ENCODE results near the gene FRMPD2.
"Not testable (repeated sequence)": the region's sequence is repeated elsewhere in the genome, so short reads cannot be mapped to it uniquely, and the experiment has no call there.

The FRMPD2 gene

DNA sequence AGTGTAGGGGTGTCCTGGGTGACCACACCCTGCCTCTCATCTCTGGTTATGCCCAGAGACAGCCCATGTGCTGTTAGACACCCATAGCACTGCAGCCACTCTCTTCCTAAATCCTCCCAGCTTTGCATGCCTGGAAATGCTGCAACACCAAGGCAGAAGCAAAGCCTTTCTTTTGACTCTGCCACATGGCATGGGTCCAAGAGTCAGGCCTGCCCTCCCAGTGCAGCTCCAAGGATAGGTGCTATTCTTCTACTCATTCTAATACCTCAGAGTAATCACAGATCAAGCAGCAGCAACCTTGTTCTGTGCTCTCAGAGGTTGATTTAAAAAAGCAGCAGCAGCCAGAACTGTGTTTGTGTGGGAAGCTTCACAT is 23.4 kb downstream of the FRMPD2 start:
- DNase-seq (ENCODE audit: low read depth), result no peak

DNA sequence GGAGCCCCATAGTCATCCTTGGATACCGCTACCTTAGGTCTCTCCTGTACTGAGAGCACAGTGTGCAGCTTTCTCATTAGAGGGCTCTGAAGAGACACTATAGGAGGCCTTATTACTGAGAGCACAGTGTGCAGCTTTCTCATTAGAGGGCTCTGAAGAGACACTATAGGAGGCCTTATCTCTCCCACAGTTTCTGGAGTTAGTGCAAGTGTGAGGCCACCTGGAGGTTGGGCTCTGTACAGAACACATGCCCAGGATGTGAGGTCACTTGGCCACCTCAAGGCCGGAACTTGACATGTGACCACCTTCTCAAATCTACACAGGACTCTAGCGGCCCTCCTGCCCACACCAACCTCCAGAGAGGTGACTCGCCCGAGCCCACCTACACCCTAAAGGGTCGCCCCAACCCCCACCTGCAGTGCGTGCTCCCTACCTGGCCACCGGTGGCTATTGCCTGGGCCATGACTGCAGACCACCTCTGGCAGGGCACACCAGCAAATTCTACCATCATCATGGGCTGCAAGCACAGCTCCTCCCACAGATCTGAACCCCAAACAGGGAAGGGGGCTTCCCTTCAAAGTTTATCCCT is 24.6 kb downstream of the FRMPD2 start:
- DNase-seq (ENCODE audit: low read depth), result no peak

- no peak for DNase-seq (ENCODE audit: low read depth)
Measured at GRCh38 chr10:48249004-48249762, 25.3 kb downstream of the FRMPD2 start.

DNA sequence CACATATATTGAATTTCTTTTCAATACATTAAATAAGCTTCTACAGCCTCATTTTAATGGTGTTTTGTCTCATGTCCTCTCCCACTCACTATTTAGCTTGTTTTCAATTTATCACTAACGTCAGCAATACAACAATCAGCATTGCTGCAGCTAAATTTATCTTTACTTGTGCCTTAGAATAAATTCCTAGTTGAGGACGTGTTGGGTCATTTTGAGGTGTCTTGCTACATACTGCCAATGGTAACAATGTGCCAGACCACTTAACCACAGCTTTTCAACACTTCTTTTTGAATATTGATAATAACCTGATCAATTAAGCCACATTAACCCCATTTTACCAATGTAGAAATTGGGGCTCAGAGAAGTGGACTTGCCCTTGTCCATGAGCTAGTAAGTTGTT is 26.0 kb downstream of the FRMPD2 start:
- DNase-seq (ENCODE audit: low read depth), result no peak

DNA sequence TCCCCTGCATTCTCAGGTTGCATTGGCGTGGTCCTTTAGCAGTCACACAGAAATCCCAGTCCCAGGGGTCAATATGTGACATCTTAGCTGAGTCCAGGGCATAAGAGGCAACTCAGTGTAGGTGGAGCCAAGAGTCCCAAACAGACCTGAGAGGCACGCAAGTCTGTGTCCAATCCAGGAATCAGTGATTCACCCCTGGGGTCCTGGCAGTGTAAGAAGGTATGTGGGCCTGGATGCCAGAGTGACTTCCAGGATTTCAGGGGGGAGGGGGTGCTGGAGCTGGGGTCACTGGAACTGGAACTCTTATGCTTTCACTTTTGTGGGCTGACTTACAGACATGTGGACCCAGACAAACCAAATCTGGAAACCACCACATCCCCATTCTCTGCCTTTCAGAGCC is 26.8 kb downstream of the FRMPD2 start:
- no peak for DNase-seq (ENCODE audit: low read depth)

GRCh38 chr10:48246501-48246900 is 28.0 kb downstream of the FRMPD2 start:
- no peak for DNase-seq (ENCODE audit: low read depth)

- no peak for DNase-seq (ENCODE audit: low read depth)
Measured at GRCh38 chr10:48245977-48246376, 28.5 kb downstream of the FRMPD2 start.

DNA sequence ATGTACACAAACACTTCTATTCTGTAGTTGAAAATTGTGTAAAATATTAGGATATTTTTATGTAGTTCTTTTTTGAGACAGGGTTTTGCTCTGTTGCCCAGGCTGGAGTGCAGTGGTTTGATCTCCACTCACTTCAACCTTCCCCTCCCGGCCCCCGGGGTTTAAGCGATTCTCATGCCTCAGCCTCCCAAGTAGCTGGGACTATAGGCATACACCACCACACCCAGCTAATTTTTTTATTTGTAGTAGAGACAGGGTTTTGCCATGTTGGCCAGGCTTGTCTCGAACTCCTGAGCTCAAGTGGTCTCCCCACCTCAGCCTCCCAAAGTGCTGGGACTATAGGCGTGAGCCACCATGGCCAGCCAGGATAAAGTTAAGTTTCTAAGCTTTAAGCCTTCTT is 30.6 kb downstream of the FRMPD2 start:
- DNase-seq (ENCODE audit: low read depth), result not testable (repeated sequence)

- DNase-seq (ENCODE audit: low read depth), result no peak
Measured at GRCh38 chr10:48243487-48243886, 31.0 kb downstream of the FRMPD2 start.

GRCh38 chr10:48242171-48242904 is 32.2 kb downstream of the FRMPD2 start:
- no peak for DNase-seq (ENCODE audit: low read depth)

GRCh38 chr10:48241332-48241731 is 33.2 kb downstream of the FRMPD2 start:
- DNase-seq (ENCODE audit: low read depth), result no peak

DNA sequence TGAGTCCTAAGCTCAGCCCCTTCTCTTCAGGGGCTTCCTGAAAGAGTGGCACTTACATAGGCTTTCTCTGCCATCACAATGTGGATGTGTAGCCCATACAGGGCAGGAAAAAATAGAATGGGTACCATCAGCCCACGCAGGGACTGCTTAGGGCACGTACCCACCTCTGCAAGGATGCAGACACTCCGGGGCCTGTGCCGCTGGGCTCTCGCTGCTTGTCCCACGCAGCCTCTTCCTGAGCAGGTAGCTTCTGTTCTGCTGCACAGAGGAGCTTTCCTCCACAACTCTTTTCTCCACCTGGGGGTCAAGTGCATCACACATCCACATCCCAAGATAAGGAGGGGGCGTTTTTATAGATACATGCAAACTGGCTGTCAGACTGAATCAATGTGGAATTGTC is 34.3 kb downstream of the FRMPD2 start:
- no peak for DNase-seq (ENCODE audit: low read depth)

DNA sequence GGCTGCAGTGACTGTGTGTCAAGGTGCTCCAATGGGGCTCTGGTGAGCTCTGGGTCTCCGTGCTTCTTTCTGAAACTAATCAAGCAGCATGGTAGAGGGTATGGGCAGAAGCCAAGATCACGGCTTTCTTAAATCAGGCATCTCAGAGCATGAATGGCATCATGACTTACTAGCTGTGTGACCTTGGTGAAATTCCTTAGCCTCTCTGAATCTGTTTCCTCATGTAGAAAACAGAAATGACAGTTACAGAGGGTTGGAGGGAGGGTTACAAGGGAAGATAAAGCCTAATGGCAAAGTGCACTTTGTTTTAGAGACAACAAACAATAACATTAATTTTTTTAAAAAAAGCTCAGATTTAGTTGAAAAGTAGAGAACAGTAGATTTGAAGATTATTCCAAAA is 34.9 kb downstream of the FRMPD2 start:
- DNase-seq (ENCODE audit: low read depth), result no peak

GRCh38 chr10:48238826-48239520 is 35.5 kb downstream of the FRMPD2 start:
- DNase-seq (ENCODE audit: low read depth), result no peak

DNA sequence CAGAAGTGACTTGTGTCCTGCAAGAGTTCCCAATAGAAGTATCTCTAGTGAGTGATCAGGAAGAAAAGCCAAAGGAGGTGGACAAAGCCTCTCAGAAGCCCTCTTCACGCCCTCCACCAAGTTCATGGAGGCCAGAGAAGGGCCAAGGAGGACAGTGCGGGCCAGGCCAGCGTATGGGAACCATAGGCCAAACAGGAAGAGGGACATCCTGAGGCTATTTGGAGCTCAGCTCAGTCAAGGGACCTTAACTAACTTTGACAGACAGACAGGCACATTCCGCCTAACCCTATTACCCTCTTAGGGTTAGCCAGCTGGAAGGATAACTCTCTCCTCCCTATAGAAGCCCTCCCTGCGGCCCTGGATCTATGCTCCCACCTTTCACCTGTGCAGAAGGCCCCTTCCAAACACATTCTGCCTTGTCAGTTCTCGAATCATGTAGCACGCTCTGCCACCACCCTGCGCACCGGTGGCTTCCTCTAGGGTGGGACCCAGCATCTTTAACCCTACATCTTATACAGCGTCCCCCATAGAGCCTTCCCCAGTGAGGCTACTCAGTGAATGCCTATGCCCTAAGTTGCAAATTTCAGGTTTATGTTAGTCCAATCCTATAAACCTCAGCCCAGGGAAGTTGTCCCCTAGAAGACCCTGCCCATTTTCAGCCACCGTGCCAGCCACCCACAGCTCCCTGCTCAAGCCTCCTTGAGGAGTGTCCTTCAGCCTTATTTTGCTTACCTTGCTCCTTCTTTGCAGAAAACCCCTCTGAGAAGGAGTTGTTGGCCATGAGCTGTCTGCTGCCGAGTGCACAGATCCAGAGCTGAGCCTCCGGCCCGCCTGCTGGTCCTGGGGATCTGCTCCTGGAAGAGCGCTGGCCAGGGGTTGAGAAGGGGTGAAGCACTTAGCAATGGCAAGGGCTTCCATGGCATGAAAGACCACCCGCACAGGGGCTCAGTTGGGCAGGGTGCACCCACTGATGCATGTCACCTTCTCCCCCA is 36.9 kb downstream of the FRMPD2 start:
- no peak for DNase-seq (ENCODE audit: low read depth)

GRCh38 chr10:48236199-48236621 is 38.3 kb downstream of the FRMPD2 start:
- DNase-seq (ENCODE audit: low read depth), result no peak

DNA sequence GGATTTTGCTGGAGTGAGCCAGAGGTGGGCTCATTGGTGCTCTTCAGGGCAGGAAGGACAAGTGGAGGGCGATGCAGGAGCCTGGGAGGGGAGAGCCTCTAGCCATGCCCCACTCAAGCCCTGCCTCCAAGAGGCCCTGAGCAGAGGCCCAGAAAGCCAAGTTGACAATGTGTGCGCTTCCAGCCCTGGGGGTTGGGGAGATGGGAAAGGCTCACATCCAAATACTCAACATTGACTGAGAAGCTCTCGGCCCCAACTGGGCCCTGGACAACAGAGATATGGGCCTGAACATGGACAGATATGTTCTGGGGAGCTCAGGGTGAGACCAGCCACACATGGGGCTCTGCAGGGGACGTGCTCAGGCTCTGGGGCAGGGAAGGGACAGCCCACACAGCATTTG is 39.0 kb downstream of the FRMPD2 start:
- no peak for DNase-seq (ENCODE audit: low read depth)

DNA sequence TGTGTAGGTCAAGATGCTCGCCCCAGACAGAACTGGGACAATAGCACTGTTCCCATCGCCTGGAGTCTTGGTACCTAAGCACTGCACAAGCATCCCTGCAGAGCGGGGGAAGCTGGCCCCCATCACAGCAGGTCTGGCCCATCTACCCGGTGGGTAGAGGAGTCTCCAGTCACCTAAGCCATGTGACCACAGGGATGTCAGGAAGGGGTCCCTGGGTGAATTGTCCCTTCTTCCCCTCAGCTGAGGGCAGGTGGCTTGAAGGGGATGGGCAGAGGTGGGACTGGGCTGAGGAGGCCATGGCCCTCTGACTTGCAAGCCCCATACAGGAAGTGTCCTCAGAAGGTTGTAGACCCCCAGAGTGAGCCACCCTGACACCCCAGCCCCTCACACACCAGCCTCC is 39.7 kb downstream of the FRMPD2 start:
- DNase-seq (ENCODE audit: low read depth), result no peak

DNA sequence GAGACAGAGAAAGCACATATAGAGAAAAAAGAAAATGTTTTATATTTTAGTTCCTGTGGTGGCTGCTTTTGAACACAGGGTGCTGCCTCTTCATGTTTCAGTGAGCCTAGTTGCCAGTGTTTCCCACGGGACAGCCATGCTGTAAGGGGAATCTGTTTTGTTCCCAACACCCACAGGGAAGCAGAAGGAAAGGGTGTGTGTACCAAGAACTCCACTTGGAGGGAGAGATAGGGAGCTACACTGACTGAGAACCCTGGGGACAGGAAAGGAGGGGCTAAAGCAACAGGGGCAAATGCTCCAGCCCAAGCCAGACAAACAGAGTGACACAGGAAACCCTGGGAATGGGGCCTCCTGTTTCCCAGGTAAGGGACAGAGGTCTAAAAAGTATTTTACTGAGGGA is 40.2 kb downstream of the FRMPD2 start:
- no peak for DNase-seq (ENCODE audit: low read depth)

DNA sequence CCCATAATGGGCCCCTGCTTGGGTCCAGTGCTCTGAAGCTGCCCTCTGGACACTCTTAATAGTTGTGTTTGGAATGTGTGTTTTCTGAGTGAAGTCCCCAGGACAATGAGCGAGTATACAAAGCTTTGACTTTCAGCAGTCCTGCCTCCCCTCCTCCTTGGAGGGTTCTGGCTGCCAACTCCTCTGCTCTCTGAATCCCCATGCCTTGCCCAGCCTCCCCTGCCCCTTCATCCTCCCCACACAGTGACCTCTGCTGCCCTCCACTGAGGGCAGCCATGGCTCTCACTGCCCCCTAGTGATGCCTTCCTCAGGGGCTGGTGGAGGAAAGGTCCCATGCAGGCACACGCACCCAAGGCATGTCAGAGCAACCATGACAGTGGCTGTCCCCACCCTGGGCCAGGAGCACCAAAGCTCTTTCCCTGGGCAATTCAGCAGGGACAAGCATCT is 40.9 kb downstream of the FRMPD2 start:
- no peak for DNase-seq (ENCODE audit: low read depth)

GRCh38 chr10:48232717-48233447 is 41.6 kb downstream of the FRMPD2 start:
- DNase-seq (ENCODE audit: low read depth), result no peak

All from stimulated activated CD8-positive, alpha-beta memory T cell treated with anti-CD3 and anti-CD28 coated beads, Interleukin-7, amount 100 ng/mL, for 24 hours (primary cell).